ENCODE measurements around the gene MCOLN1. TPM values are rescaled to one million over a fixed set of nuclear protein-coding genes. Genes with fewer than 3 reads are reported as not detected.

MCOLN1 gene
- total and polyA plus RNA-seq, 2 experiments from 2014 or later = 7.2 to 16.1 TPM

- TF ChIP-seq POLR2AphosphoS5 (IDR thresholded peaks at IDR 0.05; ENCODE audit: low read depth) (no peak), ZNF114 (CRISPR knock-in tag; IDR thresholded peaks at IDR 0.05) (no peak), EZH2phosphoT487 (IDR thresholded peaks at IDR 0.05; ENCODE audit: unreplicated experiment) (no peak), NANOG (IDR thresholded peaks at IDR 0.05; ENCODE audit: borderline replicate concordance) (no peak), ETS1 (IDR thresholded peaks at IDR 0.05) (no peak)
- H3F3A ChIP-seq (replicated peaks; ENCODE audit: low read depth) = peaks cover 5% of the 10 kb centered on the region
- H3K79me2 ChIP-seq (replicated peaks; ENCODE audit: insufficient read depth) = no peaks in the 10 kb centered on the region
- no peak overlapping the region for H3K4me3 Mint-ChIP-seq
- no peak overlapping the region for H3K27ac Mint-ChIP-seq
- no peak overlapping the region for H2AFZ ChIP-seq
- H3K27me3 Mint-ChIP-seq (ENCODE audit: insufficient read depth, low read depth, poor library complexity) = peaks cover 14% of the 10 kb centered on the region
- no peak overlapping the region for H3K27ac ChIP-seq (ENCODE audit: low read depth)
- no peaks in the 10 kb centered on the region for H3K36me3 Mint-ChIP-seq (ENCODE audit: low read depth)
- H3K4me3 ChIP-seq = no peak overlapping the region
- H3K9me2 ChIP-seq (ENCODE audit: insufficient read depth) = no peaks in the 10 kb centered on the region
- no peaks in the 10 kb centered on the region for H3K9me3 Mint-ChIP-seq
- H3K36me3 ChIP-seq (ENCODE audit: insufficient read depth) = no peaks in the 10 kb centered on the region
- no peak for DNase-seq (ENCODE audit: low spot score)
- H3K4me1 ChIP-seq (ENCODE audit: insufficient read depth) = peaks cover 16% of the 10 kb centered on the region
- H3K4me1 Mint-ChIP-seq = peaks cover 15% of the 10 kb centered on the region
- no peak for ATAC-seq
- no peaks in the 10 kb centered on the region for H3K27me3 ChIP-seq (ENCODE audit: insufficient read depth)
- H3K4me2 ChIP-seq = no peak overlapping the region
- H4K20me1 ChIP-seq (replicated peaks; ENCODE audit: insufficient read depth) = no peaks in the 10 kb centered on the region
Measured at GRCh38 chr19:7486923-7487322, 35.5 kb upstream of the MCOLN1 start.

GRCh38 chr19:7488736-7489353 lies 33.6 kb upstream of the MCOLN1 start, which contains the start of gene PEX11G:
TSS of gene PEX11G (minus strand) at chr19:7489035. CDS start at chr19:7489010, 25 bp downstream.
- Histone ChIP-seq H4K20me1 (replicated peaks; ENCODE audit: insufficient read depth) (no peaks in the 10 kb centered on the region), H3K9me2 (ENCODE audit: insufficient read depth) (no peaks in the 10 kb centered on the region), H2AFZ (peak within 1 kb of the TSS; percentile 84; the same call in 1 of the 2 replicates), H3K4me2 (peak within 1 kb of the TSS; percentile 95), H3K27ac (ENCODE audit: low read depth) (peak within 1 kb of the TSS; percentile 97), H3K36me3 (ENCODE audit: insufficient read depth) (no peaks in the 10 kb centered on the region), H3K27me3 (ENCODE audit: insufficient read depth) (no peaks in the 10 kb centered on the region), H3K4me1 (ENCODE audit: insufficient read depth) (peaks cover 7% of the 10 kb centered on the region), H3F3A (replicated peaks; ENCODE audit: low read depth) (peaks cover 5% of the 10 kb centered on the region), H3K79me2 (replicated peaks; ENCODE audit: insufficient read depth) (no peaks in the 10 kb centered on the region), H3K4me3 (peak within 1 kb of the TSS; percentile 71)
- H3K4me3 Mint-ChIP-seq = peak within 1 kb of the TSS; percentile 71
- peak; percentile 97 for ATAC-seq
- TF ChIP-seq REST (IDR thresholded peaks at IDR 0.05; ENCODE audit: unreplicated experiment) (peak; percentile 22), STAT1 (IDR thresholded peaks at IDR 0.05; ENCODE audit: unreplicated experiment) (peak; percentile 39), POLR2AphosphoS5 (IDR thresholded peaks at IDR 0.05; ENCODE audit: low read depth) (peak; percentile 86), CREB1 (CRISPR knock-in tag; IDR thresholded peaks at IDR 0.05; ENCODE audit: low read depth) (peak; percentile 99), EZH2phosphoT487 (IDR thresholded peaks at IDR 0.05; ENCODE audit: unreplicated experiment) (no peak), ZNF331 (CRISPR knock-in tag; IDR thresholded peaks at IDR 0.05; ENCODE audit: low read depth) (no peak), EZH2 (IDR thresholded peaks at IDR 0.05; ENCODE audit: low read depth, unreplicated experiment) (no peak), NANOG (IDR thresholded peaks at IDR 0.05; ENCODE audit: borderline replicate concordance) (no peak), JUNB (IDR thresholded peaks at IDR 0.05; ENCODE audit: unreplicated experiment) (no peak)
- peaks cover 8% of the 10 kb centered on the region for H3K27me3 Mint-ChIP-seq (ENCODE audit: insufficient read depth, low read depth, poor library complexity)
- peak within 1 kb of the TSS; percentile 97 for H3K27ac Mint-ChIP-seq
- no peaks in the 10 kb centered on the region for H3K9me3 Mint-ChIP-seq
- no peaks in the 10 kb centered on the region for H3K36me3 Mint-ChIP-seq (ENCODE audit: low read depth)
- DNase-seq (ENCODE audit: low spot score) = peak; percentile 94
- peaks cover 9% of the 10 kb centered on the region for H3K4me1 Mint-ChIP-seq

All from GM23338 (cell line).